Body of pancreas (tissue), 4 donors: Measurements from ENCODE around the gene LHFPL3. TPM values are rescaled to one million over a fixed set of nuclear protein-coding genes. Genes with fewer than 3 reads are reported as not detected.

ENCODE experiments used
- ATAC-seq: fragments of 150-250 bp; one replicate; pipeline ENCODE4 v1.9.1; 2016
- DNase-seq, 4 donors: peaks; one replicate each; pipeline ENCODE4 v3.0.0-alpha.2; 2019
- H3K27ac ChIP-seq, 4 donors: fragments of 200-600 bp; sonication (generic); 1 replicate in 3 of 4; 2 replicates in 1 of 4; pipeline versions ENCODE4 v1.5.1 to v1.6.1; 2016 to 2019; ENCODE audit warnings: mild to moderate bottlenecking in 1 of 4, mixed read lengths in 1 of 4, moderate library complexity in 1 of 4
- H3K27me3 ChIP-seq, 2 donors: fragments of 200-600 bp; sonication (generic); one replicate each; pipeline ENCODE4 v1.6.0; 2016; ENCODE audit warnings: mild to moderate bottlenecking in 1 of 2
- H3K36me3 ChIP-seq, 2 donors: fragments of 200-600 bp; sonication (generic); replicated peaks in 1 of 2; 2 replicates each; pipeline ENCODE4 v1.5.1; 2016; ENCODE audit warnings: low read depth in 2 of 2; ENCODE audit not compliant: insufficient read depth in 1 of 2
- H3K4me1 ChIP-seq: fragments of 200-600 bp; sonication (generic); one replicate; pipeline ENCODE4 v1.6.0; 2016
- H3K4me3 ChIP-seq, 2 donors: fragments of 200-600 bp; sonication (generic); 1 replicate in 1 of 2; 2 replicates in 1 of 2; pipeline ENCODE4 v1.5.1; 2016 to 2019
- H3K9me3 ChIP-seq, 3 donors: fragments of 200-600 bp; sonication (generic); 1 replicate in 2 of 3; 2 replicates in 1 of 3; pipeline ENCODE4 v1.5.1; 2016
- CTCF ChIP-seq, 7 experiments: fragments of 450-650 bp in 4 of 7; fragments of 200-600 bp in 3 of 7; sonication (generic) in 3 of 7; IDR thresholded peaks; one replicate each; pipeline ENCODE4 v1.5.1; 2016 to 2019; ENCODE audit warnings: antibody characterized with exemption in 7 of 7
- POLR2A ChIP-seq, 3 donors: fragments of 450-650 bp; IDR thresholded peaks; one replicate each; pipeline ENCODE4 v1.6.1; 2016; ENCODE audit warnings: antibody characterized with exemption in 3 of 3, mild to moderate bottlenecking in 2 of 3
- WGBS, 2 donors: methylation state at CpG; one replicate each; pipeline ENCODE4 v1.1.5; 2017; 5-methylcytosine and 5-hydroxymethylcytosine counted together
- intact Hi-C: fragments of 100-400 bp; cut with DNase I; formaldehyde crosslinking; loops from one replicate; pipeline ENCODE4 v1.15.1; 2023
- small RNA-seq: library from RNA; depleted of rRNA; stranded (forward); fragments of <200 nt; gene quantifications from one replicate; pipeline ENCODE3, GENCODE V24; 2016
- total RNA-seq, 2 donors: library from RNA; depleted of rRNA; stranded (reverse); fragments of >200 nt; gene quantifications; one replicate each; pipeline ENCODE4 v1.1.0, GENCODE V29; 2016

LHFPL3 gene
- total RNA-seq, 2 donors from 2014 or later, result not detected

- H3K27ac ChIP-seq, result no peak overlapping the region
- H3K4me1 ChIP-seq, result no peaks in the 10 kb centered on the region
- intact Hi-C loops, result no loop called here
- no peaks in the 10 kb centered on the region for H3K27me3 ChIP-seq
- no peaks in the 10 kb centered on the region for H3K9me3 ChIP-seq
- no peak overlapping the region for H3K4me3 ChIP-seq
- no peaks in the 10 kb centered on the region for H3K36me3 ChIP-seq
- ATAC-seq, result no peak
- TF ChIP-seq CTCF (IDR thresholded peaks at IDR 0.05) (no peak), POLR2A (IDR thresholded peaks at IDR 0.05) (no peak)
- 86 to 100% methylated on average over 2 of the region's 2 CpGs for WGBS, 2 donors
- no peak for DNase-seq
Measured at GRCh38 chr7:104955276-104955675, 626.9 kb downstream of the LHFPL3 start.

Small RNAs within 50 kb of the gene (small RNA-seq; reads per million reads assigned to genes)
- not detected for gene RN7SL8P

Other genes with a start within 250 kb of the LHFPL3 start
- 10 to 100 TPM; 12.9 to 17.6 TPM for gene ORC5, start 120.6 kb upstream of the LHFPL3 start, total RNA-seq